Measurements from ENCODE around the gene BEND3. TPM values are rescaled to one million over a fixed set of nuclear protein-coding genes. Genes with fewer than 3 reads are reported as not detected.

The BEND3 gene
- total and polyA plus RNA-seq, 2 of the 8 experiments (the other 6 are each of a cell fraction or from before 2014, with no cell fraction given) = 25.2 to 38.8 TPM

- TF ChIP-seq CBX8 (IDR thresholded peaks at IDR 0.05; ENCODE audit: borderline replicate concordance, low read depth, low read length) (no peak), HDAC6 (IDR thresholded peaks at IDR 0.05; ENCODE audit: low read depth, low read length) (no peak), BACH1 (IDR thresholded peaks at IDR 0.05; ENCODE audit: low read length) (no peak), NANOG (IDR thresholded peaks at IDR 0.05; ENCODE audit: insufficient read depth, low read depth, low read length, poor library complexity, severe bottlenecking) (no peak), POLR2A (IDR thresholded peaks at IDR 0.05; ENCODE audit: control extremely low read depth in 1 of 2, low read depth in 2 of 2, low read length in 2 of 2) (no peak), MAX (IDR thresholded peaks at IDR 0.05) (no peak), ASH2L (IDR thresholded peaks at IDR 0.05; ENCODE audit: low read length) (no peak), GABPA (IDR thresholded peaks at IDR 0.05; ENCODE audit: borderline replicate concordance, insufficient read depth, low read length) (no peak), YY1 (IDR thresholded peaks at IDR 0.05; ENCODE audit: low read depth, low read length) (no peak)
- TF ChIP-seq, protein P1, sequence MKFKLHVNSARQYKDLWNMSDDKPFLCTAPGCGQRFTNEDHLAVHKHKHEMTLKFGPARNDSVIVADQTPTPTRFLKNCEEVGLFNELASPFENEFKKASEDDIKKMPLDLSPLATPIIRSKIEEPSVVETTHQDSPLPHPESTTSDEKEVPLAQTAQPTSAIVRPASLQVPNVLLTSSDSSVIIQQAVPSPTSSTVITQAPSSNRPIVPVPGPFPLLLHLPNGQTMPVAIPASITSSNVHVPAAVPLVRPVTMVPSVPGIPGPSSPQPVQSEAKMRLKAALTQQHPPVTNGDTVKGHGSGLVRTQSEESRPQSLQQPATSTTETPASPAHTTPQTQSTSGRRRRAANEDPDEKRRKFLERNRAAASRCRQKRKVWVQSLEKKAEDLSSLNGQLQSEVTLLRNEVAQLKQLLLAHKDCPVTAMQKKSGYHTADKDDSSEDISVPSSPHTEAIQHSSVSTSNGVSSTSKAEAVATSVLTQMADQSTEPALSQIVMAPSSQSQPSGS (IDR thresholded peaks at IDR 0.05; ENCODE audit: low read length) = no peak
Measured at GRCh38 chr6:107128577-107128976, 13.3 kb upstream of the BEND3 start (continued).
